Astrocyte of the spinal cord (primary cell): ENCODE results near the gene CAMK1G.

Experiments used
- DNase-seq: peaks from one replicate; pipeline ENCODE4 v3.0.0; 2011; ENCODE audit warnings: low read depth, low spot score
- H3K4me3 ChIP-seq: 2 replicates; pipeline ENCODE4 v1.5.1; 2011; ENCODE audit warnings: low read depth, mild to moderate bottlenecking, low read length, moderate library complexity
- CTCF ChIP-seq: IDR thresholded peaks from 2 replicates; pipeline ENCODE4 v1.5.1; 2012; ENCODE audit warnings: low read depth, mild to moderate bottlenecking, low read length, inconsistent platforms
- in situ Hi-C: cut with HindIII; loops from 2 replicates; pipeline ENCODE4 v1.10.0; 2017; ENCODE audit warnings: low sequenced_read_pairs

Gene CAMK1G

GRCh38 chr1:209576392-209577197 is 6.9 kb upstream of the CAMK1G start:
- peak; percentile 62 for DNase-seq
- in situ Hi-C loops, result no loop called here
- TF ChIP-seq CTCF, result peak; percentile 99
- no peak overlapping the region for H3K4me3 ChIP-seq

GRCh38 chr1:209577346-209577745 is 6.2 kb upstream of the CAMK1G start:
- no peak for TF ChIP-seq CTCF
- no peak for DNase-seq
- in situ Hi-C loops, result no loop called here
- H3K4me3 ChIP-seq, result no peak overlapping the region

GRCh38 chr1:209580577-209580976 is 2.9 kb upstream of the CAMK1G start:
- no peak for DNase-seq
- in situ Hi-C loops, result no loop called here
- H3K4me3 ChIP-seq, result no peak overlapping the region
- TF ChIP-seq CTCF, result no peak

- no peak for DNase-seq
- in situ Hi-C loops, result no loop called here
- no peak for TF ChIP-seq CTCF
These were observed 738 bp downstream of the CAMK1G start for GRCh38 chr1:209584231-209584672.

GRCh38 chr1:209585197-209585596 is 1.7 kb downstream of the CAMK1G start:
- no peak for TF ChIP-seq CTCF
- DNase-seq, result no peak
- no peak overlapping the region for H3K4me3 ChIP-seq
- in situ Hi-C loops, result no loop called here

More at GRCh38 chr1:209584231-209584672, 738 bp downstream of the CAMK1G start:
- peak overlapping the region; percentile 31 for H3K4me3 ChIP-seq

GRCh38 chr1:209585672-209586071 is 2.2 kb downstream of the CAMK1G start:
- no peak overlapping the region for H3K4me3 ChIP-seq
- peak; percentile 16 for DNase-seq
- in situ Hi-C loops, result no loop called here
- TF ChIP-seq CTCF, result no peak
